ENCODE measurements around the gene PTPRN2. TPM values are rescaled to one million over a fixed set of nuclear protein-coding genes. Genes with fewer than 3 reads are reported as not detected.

The PTPRN2 gene
- total and polyA plus RNA-seq, 7 donors, result 0.47 to 0.82 (median 0.51) TPM

DNA sequence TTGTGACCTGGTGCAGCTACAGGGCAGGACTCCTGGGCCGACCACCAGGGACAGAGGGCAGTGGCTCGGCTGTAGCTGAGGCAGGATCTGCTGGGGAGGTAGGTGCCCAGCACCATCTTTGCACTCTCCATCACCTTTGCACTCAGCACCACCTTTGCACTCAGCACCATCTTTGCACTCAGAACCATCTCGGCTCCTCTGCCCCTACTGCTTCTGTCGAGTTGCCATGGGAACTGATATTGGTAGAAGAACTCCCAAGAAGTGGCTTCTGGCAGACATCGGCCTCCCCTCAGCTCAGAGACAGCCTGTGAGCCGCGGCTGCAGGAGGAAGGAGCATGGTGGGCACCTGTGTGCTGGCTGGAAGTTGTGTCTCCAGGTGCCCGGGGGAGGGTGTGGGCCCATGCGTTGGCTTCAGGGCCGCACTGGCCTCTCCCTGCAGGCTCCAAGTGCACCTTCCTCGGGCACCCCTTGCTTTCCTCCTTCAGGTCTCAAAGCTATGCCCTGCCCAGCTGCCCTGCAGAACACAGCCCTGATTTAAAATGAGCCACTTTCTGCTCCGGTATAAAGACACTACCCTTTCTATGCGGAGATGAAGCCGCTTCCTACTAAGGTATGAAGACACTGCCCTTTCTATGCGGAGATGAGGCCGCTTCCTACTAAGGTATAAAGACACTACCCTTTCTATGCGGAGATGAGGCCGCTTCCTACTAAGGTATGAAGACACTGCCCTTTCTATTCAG lies 514.5 kb downstream of the PTPRN2 start:
- WGBS, 3 donors, result 90 to 91% (median 90%) methylated on average over 18 of the region's 18 CpGs
- intact Hi-C loops (cut with DNase I), result no loop called here

DNA sequence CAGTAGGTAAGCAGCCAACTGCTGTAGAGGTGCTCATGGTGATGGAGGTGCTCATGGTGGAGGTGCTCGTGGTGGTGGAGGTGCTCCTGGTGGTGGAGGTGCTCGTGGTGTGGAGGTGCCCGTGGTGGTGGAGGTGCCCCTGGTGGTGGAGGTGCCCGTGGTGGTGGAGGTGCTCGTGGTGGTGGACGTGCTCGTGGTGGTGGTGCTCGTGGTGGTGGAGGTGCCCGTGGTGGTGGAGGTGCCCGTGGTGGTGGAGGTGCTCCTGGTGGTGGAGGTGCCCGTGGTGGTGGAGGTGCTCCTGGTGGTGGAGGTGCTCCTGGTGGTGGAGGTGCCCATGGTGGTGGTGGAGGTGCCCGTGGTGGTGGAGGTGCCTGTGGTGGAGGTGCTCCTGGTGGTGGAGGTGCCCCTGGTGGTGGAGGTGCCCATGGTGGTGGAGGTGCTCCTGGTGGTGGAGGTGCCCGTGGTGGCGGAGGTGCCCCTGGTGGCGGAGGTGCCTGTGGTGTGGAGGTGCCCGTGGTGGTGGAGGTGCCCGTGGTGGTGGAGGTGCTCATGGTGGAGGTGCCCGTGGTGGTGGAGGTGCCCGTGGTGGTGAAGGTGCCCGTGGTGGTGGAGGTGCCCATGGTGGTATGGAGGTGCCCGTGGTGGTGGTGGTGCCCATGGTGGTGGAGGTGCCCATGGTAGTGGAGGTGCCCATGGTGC lies 517.3 kb downstream of the PTPRN2 start:
- DNase-seq, result no peak

More for the DNA sequence above, 514.5 kb downstream of the PTPRN2 start:
- DNase-seq (no peak), ATAC-seq (no peak)
- Histone ChIP-seq H3K9me3 (no peaks in the 10 kb centered on the region), H3K27ac (no peak overlapping the region), H3K4me1 (no peaks in the 10 kb centered on the region), H3K27me3 (ENCODE audit: insufficient read depth in 3 of 3, low read length in 2 of 3) (no peaks in the 10 kb centered on the region), H3K36me3 (ENCODE audit: insufficient read depth in 1 of 2, low read depth in 1 of 2) (no peaks in the 10 kb centered on the region), H3K4me3 (no peak overlapping the region)
- TF ChIP-seq, protein P1, sequence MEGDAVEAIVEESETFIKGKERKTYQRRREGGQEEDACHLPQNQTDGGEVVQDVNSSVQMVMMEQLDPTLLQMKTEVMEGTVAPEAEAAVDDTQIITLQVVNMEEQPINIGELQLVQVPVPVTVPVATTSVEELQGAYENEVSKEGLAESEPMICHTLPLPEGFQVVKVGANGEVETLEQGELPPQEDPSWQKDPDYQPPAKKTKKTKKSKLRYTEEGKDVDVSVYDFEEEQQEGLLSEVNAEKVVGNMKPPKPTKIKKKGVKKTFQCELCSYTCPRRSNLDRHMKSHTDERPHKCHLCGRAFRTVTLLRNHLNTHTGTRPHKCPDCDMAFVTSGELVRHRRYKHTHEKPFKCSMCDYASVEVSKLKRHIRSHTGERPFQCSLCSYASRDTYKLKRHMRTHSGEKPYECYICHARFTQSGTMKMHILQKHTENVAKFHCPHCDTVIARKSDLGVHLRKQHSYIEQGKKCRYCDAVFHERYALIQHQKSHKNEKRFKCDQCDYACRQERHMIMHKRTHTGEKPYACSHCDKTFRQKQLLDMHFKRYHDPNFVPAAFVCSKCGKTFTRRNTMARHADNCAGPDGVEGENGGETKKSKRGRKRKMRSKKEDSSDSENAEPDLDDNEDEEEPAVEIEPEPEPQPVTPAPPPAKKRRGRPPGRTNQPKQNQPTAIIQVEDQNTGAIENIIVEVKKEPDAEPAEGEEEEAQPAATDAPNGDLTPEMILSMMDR (IDR thresholded peaks at IDR 0.05), result no peak

DNA sequence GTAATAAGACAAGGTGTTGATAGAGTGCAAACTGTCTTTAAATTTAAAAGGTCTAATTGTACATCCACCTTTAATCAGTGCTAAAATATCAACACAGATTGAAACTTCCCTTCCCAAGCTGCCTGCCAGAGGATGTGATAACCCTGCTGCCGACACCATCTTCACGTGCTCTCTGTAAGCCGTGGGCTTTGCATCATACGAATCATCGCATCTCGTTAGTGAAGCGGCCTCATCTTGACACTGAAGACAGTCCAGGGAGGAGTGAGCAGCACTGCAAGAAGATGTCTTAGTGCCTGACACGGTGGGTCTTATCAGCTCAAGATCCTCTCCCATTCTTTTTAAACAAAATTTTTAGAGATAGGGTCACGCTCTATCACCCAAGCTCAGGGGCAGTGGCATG lies 518.8 kb downstream of the PTPRN2 start:
- no peaks in the 10 kb centered on the region for H3K4me1 ChIP-seq
- TF ChIP-seq, protein P1 (IDR thresholded peaks at IDR 0.05), result no peak
- no peak overlapping the region for H3K27ac ChIP-seq
- DNase-seq, result no peak
- H3K4me3 ChIP-seq, result no peak overlapping the region
- intact Hi-C loops (cut with DNase I), result no loop called here
- no peaks in the 10 kb centered on the region for H3K9me3 ChIP-seq
- 90 to 93% (median 92%) methylated on average over 9 of the region's 9 CpGs for whole genome bisulfite sequencing, 3 donors
- H3K27me3 ChIP-seq (ENCODE audit: insufficient read depth in 3 of 3, low read length in 2 of 3), result peaks cover 0 to 2% (median 0%) of the 10 kb centered on the region in 3 donors
- no peak for ATAC-seq
- H3K36me3 ChIP-seq (ENCODE audit: insufficient read depth in 1 of 2, low read depth in 1 of 2), result no peaks in the 10 kb centered on the region

More for the DNA sequence above, 517.3 kb downstream of the PTPRN2 start:
- 88 to 94% (median 94%) methylated on average over 17 to 21 of the region's 21 CpGs for WGBS, 3 donors
- peaks cover 0 to 2% (median 0%) of the 10 kb centered on the region in 3 donors for H3K27me3 ChIP-seq (ENCODE audit: insufficient read depth in 3 of 3, low read length in 2 of 3)
- H3K9me3 ChIP-seq, result no peaks in the 10 kb centered on the region
- no peak overlapping the region for H3K4me3 ChIP-seq
- TF ChIP-seq, protein P1 (IDR thresholded peaks at IDR 0.05), result no peak
- H3K36me3 ChIP-seq (ENCODE audit: insufficient read depth in 1 of 2, low read depth in 1 of 2), result no peaks in the 10 kb centered on the region
- intact Hi-C loops (cut with DNase I), result no loop called here
- H3K27ac ChIP-seq, result no peak overlapping the region
- no peak for ATAC-seq
- H3K4me1 ChIP-seq, result no peaks in the 10 kb centered on the region

DNA sequence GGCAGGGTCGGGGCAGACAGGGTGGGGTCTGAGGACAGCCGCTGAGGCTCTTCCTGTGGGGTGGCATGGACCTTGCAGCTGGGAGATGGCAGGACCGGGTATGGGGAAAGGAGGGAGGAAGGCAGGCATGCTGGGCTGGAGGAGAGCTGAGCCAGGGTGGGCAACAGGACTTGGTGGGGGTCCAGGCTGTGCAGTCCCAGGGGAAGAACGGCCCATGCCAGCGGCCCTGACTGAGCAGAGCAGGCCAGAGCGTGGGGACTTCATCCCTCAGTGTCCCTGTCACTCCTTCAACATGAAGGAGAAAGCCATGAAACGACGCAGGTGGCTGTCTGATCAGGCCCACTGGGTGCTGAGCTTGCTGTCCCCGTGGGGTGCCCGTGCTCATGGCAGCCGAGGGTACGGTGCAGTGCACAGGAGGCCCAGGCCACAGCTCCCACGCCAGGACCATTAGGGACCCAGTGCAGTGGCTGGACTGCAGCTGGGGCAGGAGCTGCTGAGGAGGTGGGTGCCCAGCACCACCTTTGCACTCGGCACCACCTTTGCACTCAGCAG lies 519.6 kb downstream of the PTPRN2 start:
- H3K4me1 ChIP-seq, result no peaks in the 10 kb centered on the region
- H3K27me3 ChIP-seq (ENCODE audit: insufficient read depth in 3 of 3, low read length in 2 of 3), result peaks cover 0 to 2% (median 0%) of the 10 kb centered on the region in 3 donors
- H3K36me3 ChIP-seq (ENCODE audit: insufficient read depth in 1 of 2, low read depth in 1 of 2), result no peaks in the 10 kb centered on the region
- WGBS, 3 donors, result 61 to 75% (median 65%) methylated on average over 14 of the region's 14 CpGs
- no peak for ATAC-seq
- no peaks in the 10 kb centered on the region for H3K9me3 ChIP-seq
- H3K27ac ChIP-seq, result no peak overlapping the region
- H3K4me3 ChIP-seq, result no peak overlapping the region
- intact Hi-C loops (cut with DNase I), result no loop called here
- no peak for DNase-seq
- TF ChIP-seq, protein P1 (IDR thresholded peaks at IDR 0.05), result no peak

Data from psoas muscle (tissue), 8 donors.